Left kidney (tissue), 2 donors: ENCODE data around the gene SCN9A. TPM values are rescaled to one million over a fixed set of nuclear protein-coding genes. Genes with fewer than 3 reads are reported as not detected.
"Not testable (repeated sequence)": the region's sequence is repeated elsewhere in the genome, so short reads cannot be mapped to it uniquely, and the experiment has no call there.

Source experiments
- DNase-seq: peaks from one replicate; pipeline ENCODE4 v3.0.0-alpha.2; 2013
- polyA plus RNA-seq: library from polyadenylated mRNA; unstranded; fragments of 120-200 nt; gene quantifications from one replicate; pipeline ENCODE4 v1.2.1, GENCODE V29; 2013; ENCODE audit not compliant: insufficient read length

The SCN9A gene
- polyA plus RNA-seq, 1 donor, result 2.2 TPM

DNA sequence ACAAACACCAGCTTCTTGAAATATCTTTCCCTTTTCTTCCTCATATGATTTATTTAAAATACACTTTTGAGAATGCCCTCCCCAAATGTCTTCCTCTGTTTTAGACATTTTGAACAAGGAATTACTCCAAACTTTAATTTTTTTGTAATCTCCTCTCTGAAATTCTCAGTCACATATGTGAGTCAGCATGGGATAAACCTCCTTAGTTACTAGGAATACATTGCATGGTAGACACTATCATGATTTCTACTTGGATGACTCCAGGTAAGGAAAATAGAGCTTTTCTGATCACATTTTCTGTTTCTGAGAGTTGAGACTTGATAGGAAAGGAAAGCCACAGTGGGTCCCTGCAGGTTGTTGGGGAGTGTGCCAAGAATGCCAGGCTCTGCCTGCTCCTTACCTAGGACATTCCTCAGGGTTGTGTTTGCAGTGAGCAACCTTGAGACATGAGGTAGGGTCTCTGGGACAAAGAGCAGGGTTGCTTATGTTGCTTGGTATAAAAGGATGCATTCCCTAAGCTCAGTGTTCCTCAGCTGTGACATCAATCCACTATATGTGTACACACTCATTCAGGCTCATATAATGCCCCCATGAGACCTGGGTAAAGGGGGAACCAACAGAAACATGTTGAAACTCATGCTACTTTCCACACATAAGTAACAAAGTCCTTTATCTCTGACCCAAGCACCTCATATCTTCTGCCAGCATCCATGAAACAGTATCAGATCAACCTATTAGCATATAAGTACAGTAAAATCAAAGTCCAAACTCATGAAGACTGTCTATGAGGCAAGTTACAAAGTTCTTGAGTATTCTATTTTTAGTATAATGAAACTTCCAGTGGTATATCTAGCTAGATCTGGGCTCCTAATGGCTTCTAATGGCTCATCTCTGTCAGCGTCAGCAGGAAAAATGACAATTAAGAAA lies 135.1 kb downstream of the SCN9A start:
- no peak for DNase-seq

DNA sequence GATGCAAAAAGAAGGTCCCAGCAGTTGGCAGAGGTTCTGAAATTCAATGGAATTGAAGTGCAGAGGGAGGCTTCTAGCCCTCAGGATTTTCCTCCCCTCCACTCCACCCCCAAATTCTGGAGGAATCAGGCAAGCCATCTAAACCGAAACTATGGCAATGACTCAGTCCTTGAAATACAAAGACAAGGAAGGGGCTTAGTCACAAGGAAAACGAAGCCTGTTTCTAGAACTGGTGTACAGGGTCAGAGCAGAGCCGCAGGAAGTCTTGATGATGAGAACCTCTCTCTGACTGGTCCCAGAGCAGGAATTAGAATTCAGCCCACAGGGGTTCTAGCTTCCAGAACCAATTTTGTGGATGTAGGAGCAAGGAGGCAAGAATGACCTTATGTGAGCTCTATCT lies 136.2 kb downstream of the SCN9A start:
- DNase-seq, result no peak

DNA sequence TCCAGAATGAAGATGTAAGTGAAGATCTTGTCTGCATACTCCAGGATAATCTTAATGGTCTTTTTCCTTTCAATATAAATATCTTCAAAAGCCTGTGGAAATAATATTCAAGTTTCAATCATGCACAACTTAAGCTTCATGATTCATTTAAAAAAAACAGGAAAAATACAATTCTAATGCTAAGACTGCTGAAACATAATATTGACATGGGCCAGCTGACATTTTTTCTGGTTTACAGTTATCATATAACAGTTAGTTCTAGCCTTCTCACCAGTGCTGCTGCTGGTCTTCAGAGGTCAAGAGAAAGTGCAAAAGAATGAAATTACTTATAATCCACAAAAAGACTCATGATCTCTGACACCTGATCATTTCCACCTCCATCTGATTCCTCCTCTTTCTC lies 137.6 kb downstream of the SCN9A start:
- no peak for DNase-seq

DNA sequence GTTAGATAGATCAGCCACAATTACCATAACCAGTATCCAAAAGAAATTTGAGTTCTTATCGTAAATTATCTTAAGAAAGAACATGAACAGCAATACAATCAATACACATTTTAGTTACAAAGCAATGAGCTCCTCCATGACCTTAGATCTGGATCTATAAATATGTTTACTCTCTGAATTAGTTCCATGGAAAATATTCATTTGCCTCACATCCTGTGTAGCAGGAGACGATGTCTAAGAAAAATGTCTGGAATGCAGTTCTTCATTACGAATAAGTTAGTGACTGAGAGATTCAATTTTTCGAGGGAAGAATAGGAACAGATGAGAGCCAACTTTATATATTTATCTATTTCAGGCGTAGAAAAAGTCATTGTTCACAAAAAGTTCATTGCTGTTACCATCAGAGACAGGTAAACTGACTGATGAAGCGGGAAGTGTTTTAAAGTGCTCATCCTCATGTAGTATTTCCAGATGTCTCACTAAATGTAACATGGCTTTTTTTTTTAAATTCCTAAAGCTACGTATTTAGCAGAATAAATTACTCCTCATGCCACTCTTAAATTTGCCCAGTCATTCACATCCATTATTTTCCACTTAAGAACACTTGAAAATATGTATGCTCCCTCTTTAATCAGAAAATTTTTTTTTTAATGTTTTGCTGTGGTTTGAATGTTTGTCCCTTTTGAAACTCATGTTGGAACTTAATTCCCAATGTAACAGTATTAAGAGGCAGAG lies 141.5 kb downstream of the SCN9A start:
- DNase-seq, result no peak

DNA sequence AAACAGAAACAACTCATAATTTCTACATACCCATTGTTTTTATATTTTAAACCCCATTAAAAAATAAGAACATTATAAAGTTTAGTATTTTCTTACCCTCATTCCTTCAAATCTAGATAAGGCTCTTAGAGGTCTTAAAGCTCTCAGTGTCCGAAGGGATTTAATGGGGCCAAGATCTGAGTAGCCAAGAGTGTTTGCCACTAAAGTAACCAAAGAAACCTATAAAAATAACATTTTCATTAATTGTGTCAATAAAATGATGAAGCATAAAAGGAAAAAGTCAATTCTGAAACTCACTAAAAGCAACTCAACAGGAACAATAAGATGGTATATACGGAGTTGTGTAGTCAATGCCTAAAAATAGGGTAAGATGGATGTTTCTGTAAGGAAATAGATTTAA lies 142.5 kb downstream of the SCN9A start:
- no peak for DNase-seq

DNA sequence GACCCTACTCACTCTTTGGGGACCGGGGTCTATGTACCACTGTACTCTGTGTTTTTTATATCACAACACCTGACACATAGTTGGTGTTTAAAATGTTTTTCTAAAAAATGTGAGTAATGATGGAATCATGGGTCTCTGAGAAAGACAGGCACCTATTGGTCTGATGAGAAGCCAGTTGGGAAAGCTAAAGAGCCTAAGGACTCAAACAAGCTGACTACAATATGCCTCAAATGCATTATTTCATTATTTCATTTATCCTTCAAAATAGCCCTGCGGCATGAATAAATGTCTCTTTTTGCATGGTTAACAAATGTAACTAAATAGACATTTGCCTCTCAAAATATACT lies 145.0 kb downstream of the SCN9A start:
- no peak for DNase-seq

DNA sequence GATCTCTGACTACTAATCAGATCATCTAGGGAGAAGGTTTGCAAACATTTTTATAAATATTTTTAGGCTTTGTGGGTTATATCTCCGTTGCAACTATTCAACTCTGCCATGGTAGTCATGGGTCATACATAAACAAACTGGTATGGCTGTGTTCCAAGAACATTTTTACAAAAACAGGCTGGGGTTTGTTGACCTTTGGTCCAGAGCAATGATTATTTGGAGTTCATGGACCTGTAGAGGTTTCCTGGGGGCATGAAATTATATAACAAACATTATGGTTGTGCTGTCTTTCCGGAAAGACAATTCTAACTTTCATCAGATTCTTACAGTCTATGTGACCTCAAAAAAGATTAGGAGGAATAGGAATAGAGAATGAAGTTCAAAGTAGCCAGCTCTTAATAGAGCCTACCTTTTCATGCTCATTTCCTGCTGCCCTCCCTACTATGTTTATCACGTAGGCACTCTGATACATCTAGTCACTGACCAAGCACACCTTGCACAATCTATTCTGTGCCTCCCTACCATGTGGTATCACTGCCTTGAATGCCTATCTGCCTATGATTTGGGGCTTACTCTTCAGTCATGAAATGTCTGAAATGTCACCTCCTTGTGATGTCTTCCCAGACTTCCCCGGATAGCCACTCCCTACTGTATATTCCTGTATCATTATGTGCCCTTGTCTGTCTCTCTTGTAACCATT lies 145.6 kb downstream of the SCN9A start:
- no peak for DNase-seq

DNA sequence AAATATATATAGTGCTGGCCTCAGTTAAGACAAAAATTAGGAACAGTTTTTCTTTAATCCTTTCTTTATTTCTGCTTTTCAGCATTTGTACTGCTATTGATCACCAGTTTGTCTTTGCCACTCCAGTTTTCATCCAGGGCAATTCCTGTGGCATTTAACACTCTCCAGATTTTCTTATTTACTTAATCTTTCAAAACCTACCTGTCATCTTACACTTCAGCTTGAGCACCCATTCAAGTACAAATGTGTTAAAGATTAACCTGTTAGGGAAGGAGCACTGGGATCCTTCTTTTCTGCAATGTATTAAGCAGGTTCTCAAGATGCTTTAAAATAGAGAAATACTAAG lies 146.1 kb downstream of the SCN9A start:
- no peak for DNase-seq

DNA sequence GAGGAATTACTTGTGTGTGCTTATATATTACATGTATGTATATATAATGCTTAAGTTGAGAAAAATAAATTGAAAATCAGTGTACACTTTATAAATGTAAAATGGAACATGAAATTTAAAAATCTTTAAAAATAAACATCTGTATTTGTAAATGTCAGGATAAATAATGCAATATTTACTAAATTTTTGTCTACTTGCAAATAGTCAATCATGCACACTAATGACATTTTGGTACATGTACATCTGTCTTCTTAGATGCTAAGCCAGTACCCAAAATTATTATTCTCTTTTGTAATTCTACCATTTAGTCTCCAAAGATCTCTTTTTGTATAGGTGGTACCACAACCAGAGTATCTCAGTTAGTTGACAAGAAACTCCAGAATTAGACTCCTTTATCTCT lies 151.5 kb downstream of the SCN9A start:
- DNase-seq, result no peak

DNA sequence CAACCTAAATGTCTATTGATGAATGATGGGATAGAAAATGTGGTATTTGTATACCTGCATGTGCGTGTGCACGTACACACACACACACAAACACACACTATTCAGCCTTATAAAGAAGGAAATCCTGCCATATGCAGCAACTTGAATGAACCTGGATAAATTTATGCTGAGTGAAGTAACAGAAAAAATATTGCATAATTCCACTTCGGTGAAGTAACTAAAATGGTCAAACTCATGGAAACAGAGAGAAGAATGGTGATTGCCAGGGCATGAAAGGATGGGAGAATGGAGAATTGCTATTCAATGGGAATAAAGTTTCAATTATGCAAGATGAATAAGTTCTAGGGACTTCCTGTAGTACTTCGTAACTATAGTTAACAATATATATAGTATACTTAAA lies 152.4 kb downstream of the SCN9A start:
- DNase-seq, result no peak

DNA sequence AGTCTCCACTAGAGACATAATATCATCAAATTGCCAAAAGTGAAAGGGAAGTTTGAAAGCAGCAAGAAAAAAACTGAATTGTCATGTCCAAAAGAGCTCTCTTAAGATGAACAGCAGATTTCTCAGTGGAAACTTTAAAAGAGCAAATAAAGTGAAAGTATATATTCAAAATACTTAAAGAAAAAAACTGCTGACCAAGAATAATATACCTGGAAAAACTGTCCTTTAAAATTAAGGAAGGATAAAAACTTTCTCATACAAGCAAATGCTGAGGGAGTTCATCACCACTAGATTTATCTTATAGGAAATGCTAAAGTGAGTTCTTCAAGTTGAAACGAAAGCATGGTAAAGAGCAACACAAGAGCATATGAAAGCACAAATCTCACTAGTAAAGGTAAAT lies 164.7 kb downstream of the SCN9A start:
- DNase-seq, result no peak

DNA sequence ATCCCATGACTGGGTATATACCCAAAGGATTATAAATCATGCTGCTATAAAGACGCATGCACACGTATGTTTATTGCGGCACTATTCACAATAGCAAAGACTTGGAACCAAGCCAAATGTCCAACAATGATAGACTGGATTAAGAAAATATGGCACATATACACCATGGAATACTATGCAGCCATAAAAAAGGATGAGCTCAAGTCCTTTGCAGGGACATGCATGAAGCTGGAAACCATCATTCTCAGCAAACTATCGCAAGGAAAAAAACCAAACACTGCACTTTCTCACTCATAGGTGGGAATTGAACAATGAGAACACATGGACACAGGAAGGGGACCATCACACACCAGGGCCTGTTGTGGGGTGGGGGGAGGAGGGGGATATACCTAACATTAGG lies 165.8 kb downstream of the SCN9A start:
- not testable (repeated sequence) for DNase-seq

DNA sequence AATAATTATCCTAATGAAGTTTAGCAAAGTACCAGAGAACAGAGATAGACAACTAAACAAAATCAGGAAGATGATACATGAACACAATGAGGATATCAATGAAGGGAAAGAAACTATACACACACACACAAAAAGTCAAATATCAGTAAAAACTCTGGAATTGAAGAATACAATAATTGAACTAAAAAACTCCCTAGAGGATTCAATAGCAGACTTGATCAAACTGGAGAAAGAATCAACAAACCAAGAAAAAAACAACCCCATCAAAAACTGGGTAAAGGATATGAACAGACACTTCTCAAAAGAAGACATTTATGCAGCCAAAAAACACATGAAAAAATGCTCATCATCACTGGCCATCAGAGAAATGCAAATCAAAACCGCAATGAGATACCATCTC lies 166.4 kb downstream of the SCN9A start:
- not testable (repeated sequence) for DNase-seq

DNA sequence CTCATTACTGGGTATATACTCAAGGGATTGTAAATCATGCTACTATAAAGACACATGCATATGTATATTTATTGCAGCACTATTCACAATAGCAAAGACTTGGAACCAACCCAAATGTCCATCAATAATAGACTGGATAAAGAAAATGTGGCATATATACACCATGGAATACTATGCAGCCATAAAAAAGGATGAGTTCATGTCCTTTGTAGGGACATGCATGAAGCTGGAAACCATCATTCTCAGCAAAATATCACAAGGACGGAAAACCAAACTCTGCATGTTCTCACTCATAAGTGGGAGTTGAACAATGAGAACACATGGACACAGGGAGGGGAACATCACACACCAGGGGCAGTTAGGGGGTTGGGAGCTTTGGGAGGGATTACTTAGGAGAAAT lies 169.6 kb downstream of the SCN9A start:
- DNase-seq, result not testable (repeated sequence)

DNA sequence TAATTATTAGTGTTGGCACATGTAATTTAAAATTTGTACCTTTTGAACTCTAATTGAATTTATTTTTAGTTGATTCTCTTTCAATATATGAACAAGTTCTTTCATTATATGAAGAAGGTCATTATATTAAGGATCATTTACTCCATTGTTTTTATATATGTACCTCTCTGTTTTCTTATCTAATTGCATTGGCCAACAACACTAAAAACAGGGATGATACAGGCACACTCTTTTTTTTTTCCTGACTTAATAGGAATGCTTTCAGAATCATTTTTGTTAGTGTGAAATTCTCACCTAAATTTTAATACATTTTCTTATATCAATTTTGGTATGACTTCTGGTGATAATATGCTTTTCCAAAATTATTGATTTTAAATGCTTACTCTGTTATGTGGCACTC lies 173.0 kb downstream of the SCN9A start:
- DNase-seq, result no peak

DNA sequence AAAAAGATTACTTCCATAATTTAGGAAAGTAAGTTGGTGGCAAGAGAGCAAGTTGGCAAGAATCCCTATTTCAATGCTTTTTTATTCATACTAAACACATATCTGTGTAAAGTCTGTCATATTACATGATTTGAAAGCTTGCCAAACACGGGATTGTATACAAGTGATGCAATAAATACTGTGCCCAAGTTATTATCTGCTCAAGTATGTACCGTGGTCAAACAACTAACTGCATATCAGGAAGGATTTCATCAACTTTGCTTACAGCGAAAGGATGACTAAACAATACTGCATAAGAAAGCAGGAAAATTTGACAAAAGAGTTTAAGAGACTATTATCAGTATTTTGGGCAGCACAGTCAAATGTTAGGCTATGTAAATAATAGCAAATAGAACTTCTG lies 178.3 kb downstream of the SCN9A start:
- DNase-seq, result no peak

DNA sequence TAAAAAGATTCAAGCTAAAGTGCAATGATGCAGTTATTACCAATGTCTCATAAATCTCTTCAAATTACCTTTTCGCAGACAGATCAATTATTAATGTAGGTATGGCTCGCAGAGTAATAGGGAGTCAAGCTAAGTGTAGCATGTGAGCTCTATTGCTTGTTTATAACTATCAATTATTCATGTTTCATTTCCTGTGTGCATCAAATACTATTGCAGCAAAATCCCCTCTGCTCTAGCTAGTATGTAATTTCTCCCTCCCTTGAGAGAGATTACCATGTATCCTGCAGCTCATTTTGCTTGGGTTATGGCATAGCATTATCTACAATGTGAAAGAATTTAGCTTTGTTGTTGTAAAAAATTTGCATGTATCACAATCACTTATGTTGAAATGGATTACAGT lies 182.3 kb downstream of the SCN9A start:
- DNase-seq, result no peak

DNA sequence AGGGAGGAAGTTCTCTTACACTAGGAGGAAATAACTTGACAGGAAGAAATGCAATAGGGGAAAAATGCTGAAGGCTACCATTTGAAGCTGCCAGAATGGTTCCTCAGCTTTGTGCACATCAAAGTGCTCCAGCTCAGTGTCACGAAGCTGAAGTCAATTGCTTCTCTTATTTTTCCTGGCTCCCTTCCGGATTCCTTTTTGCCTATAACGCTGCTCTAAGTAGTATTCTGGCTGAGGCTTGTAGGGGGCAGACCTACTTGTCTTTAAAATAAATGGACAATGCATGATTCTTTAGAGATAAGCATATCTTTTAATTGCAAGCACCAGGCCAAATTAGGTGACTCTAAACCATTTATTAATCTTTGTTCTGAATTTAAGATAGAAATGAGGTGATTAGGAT lies 187.7 kb downstream of the SCN9A start:
- DNase-seq, result no peak

DNA sequence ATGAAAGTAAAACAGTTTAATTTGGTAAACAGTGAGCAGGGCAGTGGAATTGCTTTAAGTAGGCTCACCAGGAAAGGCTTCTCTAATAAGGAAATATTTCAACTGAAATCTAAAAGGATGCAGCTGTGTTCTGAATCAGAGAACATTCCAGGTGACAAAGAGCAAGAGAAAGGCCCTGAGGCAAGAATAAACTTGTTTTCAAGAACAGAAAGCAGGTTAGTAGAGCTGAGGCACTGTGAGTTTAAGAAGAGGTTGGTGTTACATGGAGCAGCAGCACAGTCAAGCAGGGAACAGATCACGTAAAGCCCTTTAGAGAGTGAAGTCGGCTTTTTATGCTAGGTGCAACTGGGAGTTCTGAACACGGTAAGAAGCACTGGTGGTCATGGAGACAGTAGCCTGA lies 191.0 kb downstream of the SCN9A start:
- DNase-seq, result no peak

DNA sequence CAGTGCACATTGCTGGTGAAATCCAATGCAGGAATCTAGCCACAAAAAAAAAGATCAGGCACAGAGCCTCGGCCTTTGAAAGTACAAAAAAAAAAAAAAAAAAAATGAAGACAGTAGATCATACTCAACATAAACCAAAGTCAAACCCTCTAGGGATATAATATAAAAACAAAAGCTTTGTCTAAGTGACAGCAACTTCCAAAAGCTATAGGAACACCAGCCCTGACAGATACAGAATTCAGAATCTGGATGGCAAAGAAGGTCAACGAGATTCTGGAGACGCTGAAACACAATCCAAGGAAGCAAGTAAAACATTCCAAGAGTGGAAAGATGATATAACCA lies 194.0 kb downstream of the SCN9A start:
- no peak for DNase-seq

DNA sequence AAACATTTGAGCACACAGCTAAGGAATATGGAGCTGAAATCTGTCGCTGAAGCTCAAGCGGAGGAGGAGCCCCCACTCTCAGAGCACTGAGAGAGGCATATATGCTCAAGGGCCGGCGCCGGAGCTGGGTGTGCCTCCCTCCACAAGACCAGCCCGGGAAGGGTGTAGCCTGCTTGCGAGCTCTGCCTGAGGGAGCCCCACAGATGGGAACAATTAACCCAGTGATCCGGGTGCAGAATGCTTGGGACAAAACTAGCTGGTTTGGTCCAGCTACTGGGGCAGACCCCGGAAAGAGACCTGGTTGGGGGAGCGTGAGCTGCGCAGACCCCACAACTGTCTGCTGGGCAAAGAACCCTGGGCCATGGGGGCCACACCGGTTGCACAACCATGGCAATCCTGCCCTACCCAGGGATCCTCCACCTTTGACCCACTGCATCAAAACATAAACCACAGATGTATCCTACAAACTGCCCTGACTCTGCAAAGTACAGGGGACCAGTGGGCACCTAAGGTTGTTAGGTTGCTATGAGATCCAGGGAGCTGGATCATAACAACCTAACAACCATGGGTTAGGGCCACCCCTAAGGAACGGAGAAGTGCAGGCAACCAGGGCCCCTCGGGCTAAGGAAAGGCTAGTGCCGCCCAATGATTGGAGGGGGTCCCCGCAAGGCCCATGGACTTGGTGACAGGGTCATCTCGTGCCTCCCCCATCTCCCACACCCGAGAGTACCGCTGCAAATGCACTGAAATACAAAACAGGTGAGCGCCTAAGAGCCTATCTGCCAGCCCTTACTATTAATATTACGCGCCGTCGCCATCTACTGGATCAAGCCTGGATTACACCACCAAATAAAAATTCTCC lies 194.6 kb downstream of the SCN9A start:
- peak; percentile 58 for DNase-seq

DNA sequence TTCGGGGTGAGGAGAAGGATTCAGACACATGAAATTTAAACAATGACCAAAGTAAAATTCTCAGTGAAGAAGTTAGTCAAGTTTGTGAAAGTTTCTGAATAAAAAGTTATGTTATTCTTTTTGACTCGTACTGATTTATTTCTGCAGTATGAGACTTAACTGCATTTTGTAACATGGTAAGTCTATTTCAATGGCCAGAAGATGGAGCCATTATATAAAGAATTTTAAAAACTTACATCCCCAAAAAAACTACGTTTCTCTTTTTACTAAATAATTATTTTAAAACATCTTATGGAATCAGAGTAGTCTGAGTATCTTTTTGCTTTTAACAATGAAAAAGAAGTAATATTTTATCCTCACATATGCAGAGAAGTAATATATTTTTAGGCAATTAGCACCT lies 196.5 kb downstream of the SCN9A start:
- DNase-seq, result no peak
